Osteocyte (in vitro differentiated cells): ENCODE data around the gene GDPD1. TPM values are rescaled to one million over a fixed set of nuclear protein-coding genes. Genes with fewer than 3 reads are reported as not detected.

ENCODE experiments used
- DNase-seq: peaks from one replicate; pipeline ENCODE4 v3.0.0; 2021; ENCODE audit warnings: mixed read lengths; ENCODE audit not compliant: unreplicated experiment; ENCODE audit errors: extremely low spot score
- H3K27ac Mint-ChIP-seq: one replicate; pipeline ENCODE4 v1.8.0; 2021; ENCODE audit warnings: mild to moderate bottlenecking, mixed read lengths; ENCODE audit not compliant: unreplicated experiment
- H3K27me3 Mint-ChIP-seq: one replicate; pipeline ENCODE4 v1.8.0; 2021; ENCODE audit warnings: mixed read lengths; ENCODE audit not compliant: unreplicated experiment
- H3K36me3 Mint-ChIP-seq: one replicate; pipeline ENCODE4 v1.8.0; 2021; ENCODE audit warnings: mixed read lengths; ENCODE audit not compliant: unreplicated experiment
- H3K4me1 Mint-ChIP-seq: one replicate; pipeline ENCODE4 v1.8.0; 2021; ENCODE audit warnings: mixed read lengths; ENCODE audit not compliant: unreplicated experiment
- H3K4me3 Mint-ChIP-seq: one replicate; pipeline ENCODE4 v1.8.0; 2021; ENCODE audit warnings: mild to moderate bottlenecking, moderate library complexity, mixed read lengths; ENCODE audit not compliant: unreplicated experiment
- H3K9me3 Mint-ChIP-seq: one replicate; pipeline ENCODE4 v1.8.0; 2021; ENCODE audit warnings: mixed read lengths; ENCODE audit not compliant: unreplicated experiment
- CTCF ChIP-seq: fragments of 200-600 bp; sonication (generic); IDR thresholded peaks from 2 replicates; pipeline ENCODE4 v1.5.0; 2021; ENCODE audit warnings: antibody characterized with exemption, mild to moderate bottlenecking, moderate library complexity
- total RNA-seq: library from RNA; stranded (reverse); gene quantifications from 2 replicates; pipeline ENCODE4 v1.2.1, GENCODE V29; 2021

Gene GDPD1
- total RNA-seq, 1 donor from 2014 or later = 3.0 TPM

GRCh38 chr17:59277031-59277430, 56.7 kb downstream of the GDPD1 start:
- TF ChIP-seq CTCF = no peak
- no peaks in the 10 kb centered on the region for H3K9me3 Mint-ChIP-seq
- no peak overlapping the region for H3K4me3 Mint-ChIP-seq
- H3K27me3 Mint-ChIP-seq = no peaks in the 10 kb centered on the region
- peaks cover 5% of the 10 kb centered on the region for H3K36me3 Mint-ChIP-seq
- H3K27ac Mint-ChIP-seq = no peak overlapping the region
- no peak for DNase-seq
- no peaks in the 10 kb centered on the region for H3K4me1 Mint-ChIP-seq

DNA sequence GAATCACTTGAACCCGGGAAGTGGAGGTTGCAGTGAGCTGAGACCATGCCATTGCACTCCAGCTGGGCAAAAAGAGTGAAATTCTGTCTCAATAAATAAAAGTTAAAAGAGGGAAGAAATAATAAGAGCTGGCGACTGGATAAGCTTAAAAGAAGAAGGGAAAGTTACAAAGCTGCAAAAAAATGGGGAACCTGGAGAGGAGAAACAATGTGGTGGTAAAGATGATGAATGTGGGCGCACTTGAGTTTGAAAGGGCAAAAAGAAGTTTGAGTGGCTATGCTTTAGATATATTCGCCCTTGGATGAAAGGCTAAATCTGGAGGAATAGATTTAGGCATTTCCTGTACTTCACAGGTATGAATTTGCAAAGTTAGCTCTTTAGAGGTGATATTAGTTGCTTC, 58.1 kb downstream of the GDPD1 start:
- no peaks in the 10 kb centered on the region for H3K4me1 Mint-ChIP-seq
- H3K27ac Mint-ChIP-seq = no peak overlapping the region
- TF ChIP-seq CTCF = no peak
- H3K36me3 Mint-ChIP-seq = peaks cover 2% of the 10 kb centered on the region
- DNase-seq = no peak
- H3K27me3 Mint-ChIP-seq = peaks cover 2% of the 10 kb centered on the region
- no peak overlapping the region for H3K4me3 Mint-ChIP-seq
- no peaks in the 10 kb centered on the region for H3K9me3 Mint-ChIP-seq

GRCh38 chr17:59284317-59284716, 64.0 kb downstream of the GDPD1 start:
- Mint-ChIP-seq H3K27me3 (peaks cover 5% of the 10 kb centered on the region), H3K36me3 (no peaks in the 10 kb centered on the region), H3K9me3 (no peaks in the 10 kb centered on the region), H3K4me3 (no peak overlapping the region), H3K27ac (no peak overlapping the region), H3K4me1 (peaks cover 3% of the 10 kb centered on the region)
- no peak for TF ChIP-seq CTCF
- DNase-seq = no peak

GRCh38 chr17:59287452-59287851, 67.1 kb downstream of the GDPD1 start:
- Mint-ChIP-seq H3K9me3 (no peaks in the 10 kb centered on the region), H3K4me1 (peaks cover 3% of the 10 kb centered on the region), H3K27me3 (peaks cover 3% of the 10 kb centered on the region), H3K4me3 (no peak overlapping the region), H3K36me3 (no peaks in the 10 kb centered on the region), H3K27ac (peak overlapping the region; percentile 8)
- TF ChIP-seq CTCF = no peak
- DNase-seq = no peak

DNA sequence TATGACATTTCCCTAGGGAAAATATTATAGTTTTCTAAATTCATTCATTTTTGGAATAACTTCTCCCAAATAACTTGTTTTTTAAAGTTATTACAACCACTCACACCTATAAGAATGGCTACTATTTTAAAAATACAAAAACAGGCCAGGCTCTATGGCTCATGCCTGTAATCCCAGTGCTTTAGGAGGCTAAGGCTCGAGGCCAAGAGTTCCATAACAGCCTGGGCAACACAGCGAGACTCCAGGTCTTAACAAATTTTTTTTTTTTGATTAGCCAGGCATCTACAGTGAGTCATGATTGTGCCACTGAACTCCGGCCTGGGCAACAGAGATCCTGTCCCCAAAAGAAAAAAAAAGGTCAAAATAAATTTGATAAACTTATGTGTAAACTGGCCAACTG, 67.6 kb downstream of the GDPD1 start:
- TF ChIP-seq CTCF = no peak
- Mint-ChIP-seq H3K27ac (no peak overlapping the region), H3K4me3 (no peak overlapping the region), H3K4me1 (peaks cover 3% of the 10 kb centered on the region), H3K9me3 (no peaks in the 10 kb centered on the region), H3K27me3 (peaks cover 3% of the 10 kb centered on the region), H3K36me3 (no peaks in the 10 kb centered on the region)
- no peak for DNase-seq
